Kidney epithelial cell (primary cell): ENCODE measurements around the gene FILIP1L. TPM values are rescaled to one million over a fixed set of nuclear protein-coding genes. Genes with fewer than 3 reads are reported as not detected.

Source experiments
- DNase-seq: peaks from one replicate; pipeline ENCODE4 v3.0.0-alpha.2; 2010; ENCODE audit warnings: low read depth
- H3K27me3 ChIP-seq: 2 replicates; pipeline ENCODE4 v1.6.0; 2011; ENCODE audit warnings: low read length; ENCODE audit not compliant: control insufficient read depth, insufficient read depth
- H3K36me3 ChIP-seq: 2 replicates; pipeline ENCODE4 v1.5.1; 2011; ENCODE audit warnings: low read length; ENCODE audit not compliant: control insufficient read depth, insufficient read depth
- H3K4me3 ChIP-seq: 2 replicates; pipeline ENCODE4 v1.5.1; 2011; ENCODE audit warnings: low read depth, mild to moderate bottlenecking, control low read depth, low read length
- CTCF ChIP-seq: IDR thresholded peaks from 2 replicates; pipeline ENCODE4 v1.5.1; 2011; ENCODE audit warnings: mild to moderate bottlenecking, moderate library complexity, low read length, control low read depth, inconsistent platforms; ENCODE audit not compliant: insufficient read depth, poor library complexity, severe bottlenecking
- total RNA-seq: library from RNA; depleted of rRNA; stranded (reverse); fragments of >200 nt; gene quantifications from 2 replicates; pipeline ENCODE4 v1.2.3, GENCODE V29; 2015

The FILIP1L gene
- total RNA-seq, 1 donor from 2014 or later, result 15.6 TPM

- no peak overlapping the region for H3K4me3 ChIP-seq
- no peak for TF ChIP-seq CTCF
- no peaks in the 10 kb centered on the region for H3K27me3 ChIP-seq
- no peaks in the 10 kb centered on the region for H3K36me3 ChIP-seq
- no peak for DNase-seq
Observed at GRCh38 chr3:99990179-99990578, 124.1 kb downstream of the FILIP1L start.

DNA sequence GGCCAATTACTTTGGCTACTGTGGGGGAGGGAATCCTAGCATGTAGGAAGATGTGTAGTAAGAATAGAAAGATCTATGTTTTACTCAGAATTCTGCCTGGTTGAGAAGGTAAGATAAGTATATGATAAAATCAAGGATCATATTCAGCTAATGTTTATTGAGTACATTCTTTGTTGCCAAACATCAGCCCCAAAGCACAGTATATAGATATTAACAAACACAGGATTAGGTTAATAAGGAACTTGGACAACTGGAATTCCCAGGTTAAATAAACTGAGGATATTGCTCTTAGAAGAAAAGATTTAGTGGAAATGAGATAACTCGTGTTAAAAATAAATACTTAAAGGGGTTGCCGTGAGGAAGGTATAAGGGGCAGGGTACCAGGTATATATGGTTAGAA is 129.6 kb downstream of the FILIP1L start:
- no peaks in the 10 kb centered on the region for H3K36me3 ChIP-seq
- TF ChIP-seq CTCF, result no peak
- H3K27me3 ChIP-seq, result no peaks in the 10 kb centered on the region
- no peak for DNase-seq
- no peak overlapping the region for H3K4me3 ChIP-seq

GRCh38 chr3:99984139-99984538 is 130.2 kb downstream of the FILIP1L start:
- no peak for TF ChIP-seq CTCF
- no peak for DNase-seq

DNA sequence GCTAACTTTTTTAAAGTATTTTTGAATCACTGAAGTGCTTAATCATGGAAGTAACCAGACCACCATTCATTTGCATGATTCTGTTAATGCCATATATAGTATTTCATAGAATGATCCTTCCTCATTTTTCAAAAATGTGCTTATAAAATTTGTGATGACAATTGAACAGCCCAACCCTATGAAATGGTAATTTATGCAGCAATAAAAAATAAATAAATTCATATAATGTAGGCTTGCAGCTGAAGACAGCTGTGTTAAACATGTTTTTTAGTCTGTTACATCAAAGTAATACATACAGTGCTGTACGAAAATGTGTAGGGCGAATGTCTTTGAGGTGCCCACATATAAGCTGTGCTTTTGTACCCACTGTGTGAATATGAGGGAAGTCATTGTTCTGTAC is 131.7 kb downstream of the FILIP1L start:
- no peaks in the 10 kb centered on the region for H3K27me3 ChIP-seq
- H3K36me3 ChIP-seq, result no peaks in the 10 kb centered on the region
- DNase-seq, result no peak
- H3K4me3 ChIP-seq, result no peak overlapping the region
- no peak for TF ChIP-seq CTCF

More at GRCh38 chr3:99984139-99984538, 130.2 kb downstream of the FILIP1L start:
- Histone ChIP-seq H3K4me3 (no peak overlapping the region), H3K27me3 (no peaks in the 10 kb centered on the region), H3K36me3 (no peaks in the 10 kb centered on the region)

DNA sequence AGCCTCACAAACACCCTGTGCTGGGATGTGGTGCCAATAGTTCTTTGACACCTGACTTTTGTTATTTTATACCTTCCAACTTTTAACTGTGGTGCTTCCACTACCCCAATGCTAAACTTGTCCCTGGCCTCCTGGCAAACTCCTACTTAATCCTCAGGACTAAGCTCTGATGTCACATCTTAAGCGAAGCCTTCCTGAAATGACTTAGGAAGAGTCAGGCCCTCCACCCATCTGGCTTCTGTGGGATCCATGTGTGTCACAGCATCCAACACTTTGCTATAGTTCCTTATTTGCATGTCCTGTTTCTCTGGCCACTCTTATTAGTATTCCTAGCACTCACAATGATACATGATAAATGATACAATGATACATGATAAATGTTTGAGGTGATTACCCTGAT is 133.2 kb downstream of the FILIP1L start:
- H3K36me3 ChIP-seq, result no peaks in the 10 kb centered on the region
- DNase-seq, result no peak
- no peak for TF ChIP-seq CTCF
- H3K4me3 ChIP-seq, result no peak overlapping the region
- H3K27me3 ChIP-seq, result no peaks in the 10 kb centered on the region

GRCh38 chr3:99980606-99981005 is 133.7 kb downstream of the FILIP1L start:
- Histone ChIP-seq H3K27me3 (no peaks in the 10 kb centered on the region), H3K36me3 (no peaks in the 10 kb centered on the region), H3K4me3 (no peak overlapping the region)
- DNase-seq, result no peak
- no peak for TF ChIP-seq CTCF
